Measurements from ENCODE around the gene PLEKHM2.

Gene PLEKHM2

DNA sequence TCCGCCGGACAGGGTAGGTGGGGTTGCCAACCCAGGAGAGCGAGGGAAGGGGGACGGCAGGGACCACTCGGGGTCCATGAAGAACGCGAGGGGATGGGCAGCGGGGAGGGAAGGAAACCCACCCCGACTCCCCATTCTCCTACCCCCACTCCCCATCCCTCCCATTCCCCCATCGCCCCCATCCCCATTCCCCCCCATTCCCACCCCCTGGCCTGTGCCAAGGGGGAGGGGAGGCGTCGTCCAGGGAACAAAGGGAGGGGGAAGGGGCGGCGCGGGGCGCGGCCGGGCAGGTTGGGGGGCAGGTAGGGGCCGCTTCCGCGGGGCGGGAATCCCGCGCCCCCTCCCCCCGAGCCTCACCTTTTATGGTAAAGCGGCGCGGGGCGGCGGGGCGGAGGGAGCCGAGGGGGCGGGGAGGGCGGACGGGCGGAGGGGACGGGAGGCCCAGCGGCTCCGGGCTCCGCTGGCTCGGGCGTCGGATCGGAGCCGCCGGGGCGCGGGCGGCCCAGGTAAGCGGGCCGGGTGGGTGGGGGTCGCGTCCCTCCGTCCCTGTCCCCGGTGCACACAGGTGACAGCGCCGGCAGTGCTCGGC, 74.3 kb downstream of the PLEKHM2 start, which contains the start of gene FBLIM1:
FBLIM1 (plus strand) TSS at position 453 of the 589 bp plus-strand sequence. CDS start 6,189 bp downstream, outside the sequence.
- no peak within 1 kb of the TSS for H3K4me3 ChIP-seq (ENCODE audit: low read length)
- no peak within 1 kb of the TSS for H3K9ac ChIP-seq (ENCODE audit: low read length)
- H3K27ac ChIP-seq (ENCODE audit: low read length), result no peak within 1 kb of the TSS

DNA sequence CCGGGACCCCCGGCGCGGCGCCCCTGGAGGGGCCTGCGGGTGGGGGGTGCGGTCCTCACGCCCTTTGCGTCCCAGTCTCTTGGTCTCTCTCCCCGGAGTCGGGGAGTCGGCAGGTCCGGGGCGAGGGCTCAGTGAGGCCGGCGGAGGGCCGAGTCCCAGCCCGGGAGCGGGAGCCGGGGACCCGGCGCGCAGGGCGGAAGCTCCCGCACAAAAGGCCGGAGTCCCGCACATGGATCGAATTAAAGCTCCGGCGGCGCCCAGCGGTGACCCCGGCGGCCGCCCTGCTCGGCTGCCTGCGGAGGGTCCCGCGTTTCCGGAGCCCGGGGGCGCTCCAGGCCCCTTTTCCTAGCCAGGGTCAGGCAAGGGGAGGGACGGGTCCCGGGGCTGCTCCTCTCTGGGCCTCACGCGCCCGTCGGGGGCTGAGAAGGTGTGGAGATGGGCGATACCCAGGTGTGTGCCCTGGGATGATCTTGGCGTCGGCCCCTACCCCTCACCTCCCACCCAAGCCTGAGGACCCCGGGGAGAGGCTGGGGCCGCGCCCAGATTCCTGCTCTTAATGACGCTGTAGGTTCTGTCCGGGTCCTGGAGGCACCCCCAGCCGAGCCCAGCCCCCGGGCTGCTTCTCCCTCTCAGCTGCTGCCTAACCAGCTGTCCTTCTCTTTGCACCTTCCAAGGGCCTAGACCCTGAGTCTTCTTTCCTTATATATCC, 75.0 kb downstream of the PLEKHM2 start:
- H3K9me3 ChIP-seq (ENCODE audit: insufficient read depth, low read length), result no peaks in the 10 kb centered on the region
- TF ChIP-seq, protein P1, sequence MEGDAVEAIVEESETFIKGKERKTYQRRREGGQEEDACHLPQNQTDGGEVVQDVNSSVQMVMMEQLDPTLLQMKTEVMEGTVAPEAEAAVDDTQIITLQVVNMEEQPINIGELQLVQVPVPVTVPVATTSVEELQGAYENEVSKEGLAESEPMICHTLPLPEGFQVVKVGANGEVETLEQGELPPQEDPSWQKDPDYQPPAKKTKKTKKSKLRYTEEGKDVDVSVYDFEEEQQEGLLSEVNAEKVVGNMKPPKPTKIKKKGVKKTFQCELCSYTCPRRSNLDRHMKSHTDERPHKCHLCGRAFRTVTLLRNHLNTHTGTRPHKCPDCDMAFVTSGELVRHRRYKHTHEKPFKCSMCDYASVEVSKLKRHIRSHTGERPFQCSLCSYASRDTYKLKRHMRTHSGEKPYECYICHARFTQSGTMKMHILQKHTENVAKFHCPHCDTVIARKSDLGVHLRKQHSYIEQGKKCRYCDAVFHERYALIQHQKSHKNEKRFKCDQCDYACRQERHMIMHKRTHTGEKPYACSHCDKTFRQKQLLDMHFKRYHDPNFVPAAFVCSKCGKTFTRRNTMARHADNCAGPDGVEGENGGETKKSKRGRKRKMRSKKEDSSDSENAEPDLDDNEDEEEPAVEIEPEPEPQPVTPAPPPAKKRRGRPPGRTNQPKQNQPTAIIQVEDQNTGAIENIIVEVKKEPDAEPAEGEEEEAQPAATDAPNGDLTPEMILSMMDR (IDR thresholded peaks at IDR 0.05; ENCODE audit: low read depth, low read length), result no peak
- no peak for TF ChIP-seq EZH2phosphoT487 (IDR thresholded peaks at IDR 0.05; ENCODE audit: low read depth)
- H3K4me3 ChIP-seq (ENCODE audit: low read length), result no peak overlapping the region
- H3K9ac ChIP-seq (ENCODE audit: low read length), result no peak overlapping the region
- no peaks in the 10 kb centered on the region for H3K36me3 ChIP-seq (replicated peaks; ENCODE audit: low read depth, low read length)
- no peaks in the 10 kb centered on the region for H3K4me1 ChIP-seq (ENCODE audit: low read length)
- no peak overlapping the region for H3K4me2 ChIP-seq (ENCODE audit: low read length)
- no peaks in the 10 kb centered on the region for H3K79me2 ChIP-seq (ENCODE audit: low read length)
- no peaks in the 10 kb centered on the region for H4K20me1 ChIP-seq (ENCODE audit: insufficient read depth, low read length)
- peaks cover 5% of the 10 kb centered on the region; the same call in 1 of the 2 replicates for H3K27me3 ChIP-seq (ENCODE audit: low read depth, low read length)
- H2AFZ ChIP-seq (ENCODE audit: low read depth, low read length), result no peak overlapping the region
- H3K27ac ChIP-seq (ENCODE audit: low read length), result no peak overlapping the region

More for the DNA sequence above, 74.3 kb downstream of the PLEKHM2 start, which contains the start of gene FBLIM1:
- no peak within 1 kb of the TSS for H3K4me2 ChIP-seq (ENCODE audit: low read length)
- H3K27me3 ChIP-seq (ENCODE audit: low read depth, low read length), result peaks cover 5% of the 10 kb centered on the region; the same call in 1 of the 2 replicates
- no peaks in the 10 kb centered on the region for H3K9me3 ChIP-seq (ENCODE audit: insufficient read depth, low read length)
- no peaks in the 10 kb centered on the region for H3K36me3 ChIP-seq (replicated peaks; ENCODE audit: low read depth, low read length)
- TF ChIP-seq EZH2phosphoT487 (IDR thresholded peaks at IDR 0.05; ENCODE audit: low read depth), result no peak
- TF ChIP-seq, protein P1 (IDR thresholded peaks at IDR 0.05; ENCODE audit: low read depth, low read length), result no peak
- H3K4me1 ChIP-seq (ENCODE audit: low read length), result no peaks in the 10 kb centered on the region
- no peaks in the 10 kb centered on the region for H3K79me2 ChIP-seq (ENCODE audit: low read length)
- no peaks in the 10 kb centered on the region for H4K20me1 ChIP-seq (ENCODE audit: insufficient read depth, low read length)
- H2AFZ ChIP-seq (ENCODE audit: low read depth, low read length), result no peak within 1 kb of the TSS

DNA sequence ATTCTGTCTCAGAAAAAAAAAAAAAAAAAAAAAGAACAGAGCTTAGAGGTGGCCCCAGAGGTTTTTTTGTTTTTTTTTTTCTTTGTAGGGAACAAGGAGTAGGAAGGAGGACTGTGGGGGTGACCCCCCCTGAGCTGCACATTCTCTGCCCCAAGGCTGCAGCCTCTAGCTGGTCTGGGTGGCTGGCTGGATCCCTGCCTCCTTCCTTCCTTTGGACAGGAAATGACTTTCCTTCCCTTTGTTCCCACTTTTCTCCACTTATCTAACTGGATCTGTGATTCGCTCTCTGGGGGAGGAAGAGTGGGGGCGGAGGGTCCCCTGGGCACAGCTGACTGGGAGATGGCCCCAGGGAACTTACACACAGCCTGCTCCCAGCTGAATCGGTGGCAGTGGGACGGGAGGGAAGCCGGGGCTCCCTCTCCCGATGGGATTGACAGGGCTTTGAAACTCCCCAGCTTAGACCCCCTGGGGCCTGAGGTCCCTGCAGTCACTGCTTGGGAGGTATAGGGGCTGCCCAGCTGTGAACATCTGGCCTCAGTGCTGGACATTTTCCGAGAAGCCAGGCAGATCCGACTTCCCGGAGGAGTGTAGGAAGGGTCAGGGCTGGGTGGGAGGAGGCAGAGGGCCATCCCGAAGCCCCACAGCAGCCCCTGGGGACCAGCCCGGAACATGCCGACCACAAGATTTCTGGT, 76.5 kb downstream of the PLEKHM2 start:
- Histone ChIP-seq H3K4me2 (ENCODE audit: low read length) (no peak overlapping the region), H3K9me3 (ENCODE audit: insufficient read depth, low read length) (no peaks in the 10 kb centered on the region), H3K9ac (ENCODE audit: low read length) (no peak overlapping the region), H4K20me1 (ENCODE audit: insufficient read depth, low read length) (no peaks in the 10 kb centered on the region), H3K4me3 (ENCODE audit: low read length) (no peak overlapping the region), H3K36me3 (replicated peaks; ENCODE audit: low read depth, low read length) (no peaks in the 10 kb centered on the region), H3K27me3 (ENCODE audit: low read depth, low read length) (peaks cover 5% of the 10 kb centered on the region; the same call in 1 of the 2 replicates), H3K27ac (ENCODE audit: low read length) (no peak overlapping the region), H3K4me1 (ENCODE audit: low read length) (peaks cover 2% of the 10 kb centered on the region; the same call in 1 of the 2 replicates), H2AFZ (ENCODE audit: low read depth, low read length) (no peak overlapping the region), H3K79me2 (ENCODE audit: low read length) (no peaks in the 10 kb centered on the region)
- TF ChIP-seq EZH2phosphoT487 (IDR thresholded peaks at IDR 0.05; ENCODE audit: low read depth), result no peak
- TF ChIP-seq, protein P1 (IDR thresholded peaks at IDR 0.05; ENCODE audit: low read depth, low read length), result no peak
